LNCaP clone FGC (cell line): ENCODE measurements around the gene CCDC50.
A peak's percentile ranks its signal among the peaks of the same experiment; 100 is the strongest.

Source experiments
- DNase-seq: peaks from one replicate; pipeline ENCODE4 v3.0.0-alpha.2; 2011; ENCODE audit warnings: low read depth
- H3K4me3 ChIP-seq: 2 replicates; pipeline ENCODE4 v1.5.1; 2011; ENCODE audit warnings: mild to moderate bottlenecking, low read depth, low read length, control low read depth
- TF ChIP-seq, protein P1 (sequence below): IDR thresholded peaks from 2 replicates; pipeline ENCODE4 v1.5.1; 2012; ENCODE audit warnings: mild to moderate bottlenecking; ENCODE audit not compliant: control insufficient read depth, insufficient read depth; ENCODE audit errors: extremely low read depth

The CCDC50 gene, protein sequence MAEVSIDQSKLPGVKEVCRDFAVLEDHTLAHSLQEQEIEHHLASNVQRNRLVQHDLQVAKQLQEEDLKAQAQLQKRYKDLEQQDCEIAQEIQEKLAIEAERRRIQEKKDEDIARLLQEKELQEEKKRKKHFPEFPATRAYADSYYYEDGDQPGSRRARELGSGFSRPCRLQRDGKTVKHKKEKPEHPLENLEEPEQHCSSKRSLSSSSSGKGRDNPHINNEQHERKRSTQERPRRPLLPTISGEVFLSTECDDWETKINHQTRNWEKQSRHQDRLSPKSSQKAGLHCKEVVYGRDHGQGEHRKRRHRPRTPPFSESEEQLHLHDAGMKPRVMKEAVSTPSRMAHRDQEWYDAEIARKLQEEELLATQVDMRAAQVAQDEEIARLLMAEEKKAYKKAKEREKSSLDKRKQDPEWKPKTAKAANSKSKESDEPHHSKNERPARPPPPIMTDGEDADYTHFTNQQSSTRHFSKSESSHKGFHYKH

DNA sequence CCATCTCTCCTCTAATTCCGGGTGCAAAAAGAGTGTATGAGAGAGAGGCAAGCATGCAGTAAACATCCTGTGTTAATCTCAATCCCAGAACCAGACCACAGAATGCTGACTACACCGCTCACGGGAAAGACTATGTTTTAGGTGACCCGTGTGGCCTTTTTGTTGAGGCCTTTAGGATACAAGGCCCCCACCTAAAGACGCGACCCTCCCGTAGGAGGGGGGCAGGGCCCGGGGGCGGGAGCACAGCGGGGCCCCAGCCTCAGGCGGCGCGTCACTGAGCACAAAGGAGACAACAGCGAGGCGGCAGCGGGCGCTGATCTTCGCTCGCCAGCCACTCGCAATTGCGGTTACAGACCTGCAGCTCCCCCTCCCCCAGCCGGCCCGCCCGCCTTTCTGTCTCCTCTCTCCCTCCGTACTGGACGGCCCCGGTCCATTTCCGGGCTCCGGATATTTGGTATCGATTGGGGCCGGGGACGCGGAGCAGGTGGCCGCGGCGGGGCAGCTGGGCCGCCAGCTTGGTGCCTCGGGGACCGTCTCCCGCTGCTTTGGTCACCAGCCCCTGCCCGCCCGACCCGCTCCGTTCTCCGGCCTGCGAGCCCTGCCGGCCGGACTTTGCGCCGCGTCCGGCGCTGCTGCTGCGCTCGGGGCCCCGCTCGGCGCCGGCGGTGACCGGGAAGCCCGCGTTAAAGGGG is at the start of gene CCDC50:
Gene CCDC50, plus strand, starts transcription at position 433 of the 692 bp plus-strand sequence. CDS start 281 bp downstream, outside the sequence.
- TF ChIP-seq, protein P1, sequence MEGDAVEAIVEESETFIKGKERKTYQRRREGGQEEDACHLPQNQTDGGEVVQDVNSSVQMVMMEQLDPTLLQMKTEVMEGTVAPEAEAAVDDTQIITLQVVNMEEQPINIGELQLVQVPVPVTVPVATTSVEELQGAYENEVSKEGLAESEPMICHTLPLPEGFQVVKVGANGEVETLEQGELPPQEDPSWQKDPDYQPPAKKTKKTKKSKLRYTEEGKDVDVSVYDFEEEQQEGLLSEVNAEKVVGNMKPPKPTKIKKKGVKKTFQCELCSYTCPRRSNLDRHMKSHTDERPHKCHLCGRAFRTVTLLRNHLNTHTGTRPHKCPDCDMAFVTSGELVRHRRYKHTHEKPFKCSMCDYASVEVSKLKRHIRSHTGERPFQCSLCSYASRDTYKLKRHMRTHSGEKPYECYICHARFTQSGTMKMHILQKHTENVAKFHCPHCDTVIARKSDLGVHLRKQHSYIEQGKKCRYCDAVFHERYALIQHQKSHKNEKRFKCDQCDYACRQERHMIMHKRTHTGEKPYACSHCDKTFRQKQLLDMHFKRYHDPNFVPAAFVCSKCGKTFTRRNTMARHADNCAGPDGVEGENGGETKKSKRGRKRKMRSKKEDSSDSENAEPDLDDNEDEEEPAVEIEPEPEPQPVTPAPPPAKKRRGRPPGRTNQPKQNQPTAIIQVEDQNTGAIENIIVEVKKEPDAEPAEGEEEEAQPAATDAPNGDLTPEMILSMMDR = no peak
- no peak for DNase-seq
- H3K4me3 ChIP-seq = peak within 1 kb of the TSS; percentile 79

DNA sequence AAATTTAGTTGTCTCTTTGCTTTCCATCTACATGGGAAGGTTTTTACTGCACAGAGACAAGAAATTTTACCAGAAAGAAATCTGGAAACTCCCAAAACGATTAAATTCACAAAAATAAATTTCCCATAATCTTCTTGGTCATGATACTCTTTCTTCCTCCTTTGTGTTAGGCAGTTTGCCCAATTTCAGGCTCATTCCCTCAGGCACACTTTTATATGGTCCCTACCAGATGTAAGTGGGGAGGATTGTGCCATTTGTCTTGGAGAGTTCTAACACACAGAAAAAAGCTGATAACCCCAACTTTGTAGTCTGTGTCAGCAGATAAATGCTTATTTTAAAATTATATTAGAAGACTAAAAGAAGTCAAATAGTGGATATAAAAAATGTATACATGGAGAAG is 49.1 kb upstream of the CCDC50 start:
- TF ChIP-seq, protein P1 = no peak
- no peak for DNase-seq
- no peak overlapping the region for H3K4me3 ChIP-seq

DNA sequence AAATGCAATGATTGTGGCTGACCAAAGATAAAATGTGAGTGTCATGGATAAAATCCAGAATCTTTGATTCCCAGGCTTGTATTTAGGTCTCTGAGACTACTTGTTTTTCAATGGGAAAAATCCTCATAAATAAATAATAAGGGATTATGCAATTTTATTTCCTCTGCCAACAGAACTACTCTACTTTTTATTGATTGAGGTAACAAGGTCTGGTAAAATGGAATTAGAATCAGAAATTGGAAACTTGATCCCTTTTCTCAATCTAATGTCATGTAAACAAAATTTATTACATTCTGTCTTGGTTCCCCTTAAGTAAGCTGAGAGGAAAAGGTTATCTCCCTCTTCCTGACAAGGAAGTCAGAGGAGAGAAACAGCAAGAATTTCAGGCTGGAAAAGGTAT is 48.3 kb upstream of the CCDC50 start:
- no peak overlapping the region for H3K4me3 ChIP-seq
- TF ChIP-seq, protein P1 = no peak
- peak; percentile 40 for DNase-seq

DNA sequence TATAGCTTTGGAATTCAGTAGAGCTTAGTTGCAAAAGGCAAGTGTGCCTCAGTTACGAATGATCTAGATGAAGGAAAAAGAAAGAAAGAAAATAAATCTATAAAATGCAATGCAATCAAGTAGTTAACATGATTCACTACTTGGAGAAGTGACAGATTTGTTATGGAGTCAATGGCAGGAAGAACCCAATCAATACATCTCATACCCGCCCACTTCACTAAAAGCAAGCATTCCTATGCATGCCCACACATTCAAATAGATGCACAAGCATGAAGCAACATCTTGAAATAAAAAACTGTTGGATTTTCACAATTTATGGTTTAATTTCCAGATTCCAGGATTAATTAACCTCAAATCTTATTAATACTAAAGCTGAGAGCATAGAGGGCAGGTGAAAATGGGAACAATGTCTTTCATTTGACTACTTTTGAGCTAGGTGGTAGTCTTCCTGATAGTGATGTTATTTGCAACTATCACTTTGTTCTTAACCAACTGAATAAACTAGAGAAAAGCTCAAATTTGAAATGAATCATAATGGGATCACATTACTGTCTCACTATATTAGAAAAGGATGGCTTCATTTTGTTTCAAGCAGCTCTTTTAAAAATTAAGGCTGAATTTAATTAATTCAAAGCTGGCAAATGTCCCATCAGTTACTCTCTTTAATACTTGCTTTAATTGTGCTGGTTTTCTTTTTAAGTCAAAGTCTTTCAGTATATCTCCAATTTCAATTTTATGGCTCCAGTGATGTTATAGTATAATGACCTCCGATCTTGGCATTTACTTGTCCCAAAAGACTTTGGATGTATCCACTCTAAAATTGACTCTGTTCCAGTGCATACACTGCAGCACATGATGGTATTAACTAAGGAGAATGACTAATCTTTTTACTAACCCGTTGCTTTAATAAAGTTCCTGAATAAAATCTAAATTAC is 46.7 kb upstream of the CCDC50 start:
- TF ChIP-seq, protein P1 = no peak
- peak; percentile 87 for DNase-seq
- no peak overlapping the region for H3K4me3 ChIP-seq

DNA sequence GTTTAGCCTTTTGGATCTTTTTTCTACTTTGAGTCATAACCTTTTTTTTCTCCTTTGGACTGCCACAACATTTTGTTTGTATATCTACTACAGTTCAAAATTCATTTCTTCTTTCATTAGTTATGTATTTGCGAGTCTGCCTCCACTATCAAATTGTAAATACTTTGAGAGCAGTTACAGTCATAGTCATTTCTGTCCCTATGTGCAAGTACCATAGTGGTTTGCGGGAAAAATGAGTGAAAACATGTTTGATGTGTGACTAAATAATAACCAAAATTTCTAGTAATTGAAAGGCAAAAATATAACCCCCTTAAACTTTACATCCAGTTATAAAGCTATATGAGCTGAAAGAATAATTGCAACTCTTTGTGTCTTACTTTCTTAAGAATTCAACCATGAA is 45.8 kb upstream of the CCDC50 start:
- H3K4me3 ChIP-seq = no peak overlapping the region
- DNase-seq = no peak
- TF ChIP-seq, protein P1 = no peak

DNA sequence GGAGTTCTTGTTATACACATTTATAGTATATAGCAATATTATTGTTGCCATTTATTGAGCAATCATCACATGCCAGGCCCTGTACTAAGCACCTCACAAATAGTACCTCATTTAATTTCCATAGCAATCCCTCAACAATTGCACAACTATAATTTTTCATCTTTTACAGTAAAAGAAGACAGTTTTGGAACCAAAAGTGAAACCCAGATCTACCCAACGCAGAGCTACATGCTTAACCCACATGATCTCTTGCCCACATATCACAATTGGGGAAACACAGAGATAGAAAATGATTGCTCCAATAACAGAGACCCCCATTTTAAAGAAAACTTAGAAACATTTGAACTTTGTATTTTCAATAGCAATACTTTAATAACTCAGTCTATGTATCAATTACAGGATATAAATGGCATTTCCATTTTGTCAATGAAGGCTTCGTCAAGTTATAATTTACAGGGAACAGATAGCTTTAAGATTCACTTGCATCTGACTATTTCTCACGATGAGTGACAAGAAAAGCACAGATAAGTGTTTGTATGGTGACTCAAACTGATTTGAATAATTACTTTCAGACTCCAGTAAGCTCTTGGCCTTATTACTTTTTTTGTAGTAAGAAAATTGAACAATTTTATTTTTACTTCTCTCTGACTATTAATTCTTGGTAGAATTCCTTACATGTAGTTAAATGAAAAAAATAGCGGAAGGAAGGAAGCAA is 38.7 kb upstream of the CCDC50 start:
- TF ChIP-seq, protein P1 = no peak
- DNase-seq = no peak
- H3K4me3 ChIP-seq = no peak overlapping the region
